ENCODE data around the gene VSTM2L.
"Not testable (repeated sequence)": the region's sequence is repeated elsewhere in the genome, so short reads cannot be mapped to it uniquely, and the experiment has no call there.

The VSTM2L gene

GRCh38 chr20:37939701-37940560 is 37.0 kb downstream of the VSTM2L start:
- DNase-seq, result peak; percentile 87

DNA sequence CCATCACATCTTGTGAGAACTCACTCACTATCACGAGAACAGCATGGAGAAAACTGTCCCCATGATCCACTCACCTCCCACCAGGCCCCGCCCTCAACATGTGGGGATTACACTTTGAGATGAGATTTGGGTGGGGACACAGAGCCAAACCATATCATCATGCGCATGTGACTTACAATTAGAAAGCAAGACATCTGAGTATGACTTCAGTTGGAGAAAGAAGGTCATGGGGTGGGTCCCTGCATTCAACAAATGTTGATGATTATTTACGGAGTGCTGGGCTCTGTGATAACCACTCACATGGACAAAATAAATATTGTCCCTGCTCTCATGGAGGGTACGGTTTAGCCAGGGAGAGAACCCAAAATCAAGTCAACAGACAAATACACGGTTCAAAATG is 37.9 kb downstream of the VSTM2L start:
- DNase-seq, result peak; percentile 64

- peak; percentile 36 for DNase-seq
These were observed 38.4 kb downstream of the VSTM2L start for GRCh38 chr20:37941332-37941731.

GRCh38 chr20:37941992-37942391 is 39.1 kb downstream of the VSTM2L start:
- DNase-seq, result no peak

DNA sequence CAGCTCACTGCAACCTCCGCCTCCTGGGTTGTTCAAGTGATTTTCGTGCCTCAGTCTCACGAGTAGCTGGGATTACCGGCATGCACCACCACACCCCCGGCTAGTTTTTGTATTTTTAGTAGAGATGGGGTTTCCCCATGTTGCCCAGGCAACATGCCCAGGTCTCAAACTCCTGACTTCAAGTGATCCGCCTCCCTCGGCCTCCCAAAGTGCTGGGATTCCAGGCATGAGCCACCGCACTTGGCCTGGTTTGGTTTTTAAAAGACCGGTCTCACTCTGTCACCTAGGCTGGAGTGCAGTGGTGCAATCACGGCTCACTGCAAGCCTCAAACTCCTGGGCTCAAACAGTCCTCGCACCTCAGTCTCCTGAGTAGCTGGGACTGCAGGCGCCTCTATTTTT is 40.1 kb downstream of the VSTM2L start:
- no peak for DNase-seq

DNA sequence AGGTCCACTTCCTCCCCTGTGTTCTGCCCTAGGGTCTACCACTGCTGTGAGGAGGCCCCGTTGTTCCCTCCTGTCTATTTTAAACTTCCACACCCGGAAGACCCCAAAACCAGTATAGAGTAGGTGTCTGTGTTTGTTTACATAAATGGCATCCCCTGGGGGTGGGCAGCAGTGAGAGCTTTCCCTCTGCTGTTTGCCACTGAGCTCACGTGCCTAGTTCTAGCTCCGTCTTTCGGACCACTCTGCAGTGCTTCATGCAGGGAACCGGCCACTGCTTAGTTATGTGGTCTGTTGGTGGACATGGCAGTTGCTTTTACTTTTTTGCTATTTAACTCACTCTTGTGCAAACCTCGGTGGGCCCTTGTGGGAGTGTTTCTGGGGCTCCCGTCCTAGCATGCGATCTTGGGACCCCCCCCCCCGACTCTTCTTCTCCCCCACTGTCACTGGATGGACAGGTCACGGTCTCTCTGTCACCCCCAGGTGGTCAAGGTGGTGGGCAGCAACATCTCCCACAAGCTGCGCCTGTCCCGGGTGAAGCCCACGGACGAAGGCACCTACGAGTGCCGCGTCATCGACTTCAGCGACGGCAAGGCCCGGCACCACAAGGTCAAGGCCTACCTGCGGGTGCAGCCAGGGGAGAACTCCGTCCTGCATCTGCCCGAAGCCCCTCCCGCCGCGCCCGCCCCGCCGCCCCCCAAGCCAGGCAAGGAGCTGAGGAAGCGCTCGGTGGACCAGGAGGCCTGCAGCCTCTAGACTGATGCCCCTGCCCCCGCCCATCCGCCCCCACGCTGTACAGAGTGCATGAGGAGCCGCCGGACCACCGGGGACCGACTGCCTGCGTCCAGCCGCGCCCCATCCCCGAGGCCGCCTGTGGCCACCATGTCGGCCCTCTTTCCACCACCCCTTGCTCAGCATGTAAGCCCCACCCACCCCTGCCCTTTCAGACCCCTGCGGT is 40.9 kb downstream of the VSTM2L start:
- DNase-seq, result no peak

DNA sequence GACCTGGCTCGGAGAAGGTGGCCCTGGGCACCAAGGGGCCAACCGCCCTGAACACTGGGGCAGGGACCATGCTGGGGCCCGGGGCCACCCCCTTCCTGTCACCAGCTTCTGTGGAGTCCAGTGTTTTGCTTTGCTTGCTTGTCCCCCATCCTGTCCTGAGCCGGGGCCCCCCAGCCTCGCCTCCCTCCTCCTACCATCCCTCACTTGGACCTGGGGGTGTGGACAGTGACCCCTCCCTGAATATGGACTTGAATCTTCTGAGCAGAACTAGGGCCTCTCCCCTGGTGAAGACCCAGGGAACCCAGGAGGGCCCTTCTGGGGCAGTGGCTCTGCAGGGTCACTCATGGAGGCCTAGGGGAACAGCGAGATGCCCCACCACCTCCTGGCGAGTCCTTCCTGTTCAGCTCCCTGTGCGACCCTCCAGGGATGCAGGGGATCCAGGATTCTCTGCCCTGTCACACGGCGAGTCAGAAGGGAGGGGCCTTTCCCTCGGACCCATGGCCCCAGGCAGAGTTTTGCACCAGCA is 41.6 kb downstream of the VSTM2L start:
- DNase-seq, result no peak

DNA sequence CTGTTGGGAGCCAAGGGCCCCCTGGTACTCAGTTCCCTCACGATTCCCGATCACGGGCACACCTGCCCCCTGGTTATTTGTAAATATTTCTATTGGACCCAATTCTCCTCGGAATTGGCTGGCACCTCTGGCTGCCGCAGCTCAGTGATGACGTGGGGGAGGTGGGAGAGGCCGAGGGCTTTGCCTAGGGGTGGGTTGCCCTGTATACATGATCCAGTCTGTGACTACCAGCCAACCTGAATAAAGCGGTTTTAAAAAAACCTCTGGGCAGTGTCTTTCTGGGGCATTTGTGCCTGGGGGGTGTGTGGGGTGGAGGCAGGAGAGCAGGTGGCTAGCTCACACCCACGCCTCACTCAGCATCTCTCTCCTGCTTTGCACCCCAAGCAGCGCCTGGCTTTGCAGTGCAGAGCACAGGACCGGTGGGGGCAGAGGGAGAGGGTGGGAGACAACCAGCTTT is 42.2 kb downstream of the VSTM2L start:
- peak; percentile 75 for DNase-seq

GRCh38 chr20:37946946-37947345 is 44.0 kb downstream of the VSTM2L start:
- DNase-seq, result no peak

- DNase-seq, result no peak
These were observed 45.0 kb downstream of the VSTM2L start for GRCh38 chr20:37947943-37948342.

DNA sequence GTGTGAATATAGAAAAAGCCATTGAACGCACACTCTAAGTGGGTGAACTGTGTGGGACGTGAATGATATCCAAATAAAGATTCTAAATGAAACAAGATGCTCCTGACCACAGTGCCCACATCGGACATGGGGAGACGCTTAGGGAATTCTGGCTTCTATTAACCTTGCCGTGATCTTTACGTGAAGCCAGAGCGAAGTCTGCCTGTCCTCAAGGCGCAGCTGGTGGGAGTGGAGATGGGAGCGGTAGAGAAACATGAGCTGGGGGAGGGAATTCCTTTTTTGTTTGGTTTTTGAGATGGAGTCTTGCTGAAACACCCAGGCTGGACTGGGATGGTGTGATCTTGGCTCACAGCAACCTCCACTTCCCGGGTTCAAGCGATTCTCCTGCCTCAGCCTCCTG is 46.0 kb downstream of the VSTM2L start:
- DNase-seq, result no peak

DNA sequence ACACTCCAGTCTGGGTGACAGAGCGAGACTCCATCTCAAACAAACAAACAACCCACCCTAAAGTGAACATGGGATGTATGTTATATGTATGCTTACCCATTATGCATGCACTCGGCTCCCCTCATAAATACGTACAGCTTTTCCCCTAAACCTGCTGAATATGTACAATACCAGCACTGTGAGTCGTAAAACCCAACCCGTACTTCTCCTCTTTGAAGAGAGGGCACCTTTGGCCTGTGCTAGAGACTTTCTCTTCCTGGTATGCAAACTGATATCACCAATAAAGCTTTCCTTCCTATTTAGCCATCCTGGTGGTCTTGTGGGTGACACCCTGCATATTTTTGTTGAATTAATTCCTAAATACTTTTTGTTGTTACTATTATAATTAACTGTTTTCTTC is 51.3 kb downstream of the VSTM2L start:
- no peak for DNase-seq

GRCh38 chr20:37954626-37955025 is 51.7 kb downstream of the VSTM2L start:
- DNase-seq, result peak; percentile 81

GRCh38 chr20:37955511-37955910 is 52.6 kb downstream of the VSTM2L start:
- peak; percentile 25 for DNase-seq

DNA sequence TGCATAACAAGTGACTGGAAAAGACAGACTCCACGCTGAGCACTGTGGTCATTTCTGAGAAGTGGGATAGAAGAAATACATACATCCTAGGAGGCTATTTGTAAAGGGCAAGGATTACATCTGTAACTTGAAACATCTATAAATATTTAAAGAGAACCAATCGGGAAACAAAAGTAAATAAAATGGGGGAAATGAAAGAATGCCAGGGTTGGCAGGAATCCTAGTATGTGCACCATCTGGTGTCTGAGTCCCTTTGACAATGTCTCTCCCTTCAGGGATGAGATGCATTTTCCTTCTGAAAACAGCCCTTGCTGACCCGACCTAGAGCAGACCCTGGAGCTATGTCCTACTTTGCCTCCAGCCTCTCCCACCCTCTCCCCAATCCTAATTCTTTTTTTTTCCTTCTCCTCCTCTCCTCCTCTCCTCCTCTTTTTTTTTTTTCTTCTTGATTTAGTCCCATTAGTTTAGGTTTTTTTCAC is 53.2 kb downstream of the VSTM2L start:
- peak; percentile 30 for DNase-seq

DNA sequence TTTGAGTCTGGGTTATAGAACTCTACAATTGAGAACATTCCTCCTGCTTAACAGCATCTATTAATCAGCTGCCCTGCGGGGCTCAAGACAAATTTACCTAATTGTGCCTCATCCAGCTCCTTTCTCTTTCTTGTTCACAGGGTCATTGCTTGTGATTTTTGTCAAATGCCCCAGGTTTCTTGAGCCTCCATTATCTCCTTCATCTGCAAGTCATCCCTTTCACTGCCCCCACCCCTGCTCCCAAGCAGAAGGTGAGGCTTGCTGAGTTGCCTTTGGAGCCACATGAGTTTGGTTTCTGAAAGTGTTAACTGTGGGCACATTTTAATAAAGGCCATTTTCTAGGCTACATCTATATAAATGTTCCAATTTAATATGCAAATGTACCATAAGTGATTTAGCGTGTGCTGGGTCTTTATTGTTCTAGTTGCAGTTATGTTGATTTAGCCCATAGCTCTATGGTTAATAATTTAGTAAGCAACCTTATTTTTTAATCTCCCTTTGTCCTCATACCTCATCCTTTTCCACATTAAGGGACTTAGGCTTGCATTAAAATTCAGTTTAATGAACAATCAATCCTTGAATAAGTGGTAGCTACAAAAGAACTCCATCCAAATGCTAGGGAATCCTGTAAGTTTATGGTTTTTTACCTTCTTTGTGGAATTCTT is 56.1 kb downstream of the VSTM2L start:
- DNase-seq, result no peak

- DNase-seq, result no peak
These were observed 58.1 kb downstream of the VSTM2L start for GRCh38 chr20:37961066-37961465.

GRCh38 chr20:37963483-37963882 is 60.6 kb downstream of the VSTM2L start:
- DNase-seq, result not testable (repeated sequence)

DNA sequence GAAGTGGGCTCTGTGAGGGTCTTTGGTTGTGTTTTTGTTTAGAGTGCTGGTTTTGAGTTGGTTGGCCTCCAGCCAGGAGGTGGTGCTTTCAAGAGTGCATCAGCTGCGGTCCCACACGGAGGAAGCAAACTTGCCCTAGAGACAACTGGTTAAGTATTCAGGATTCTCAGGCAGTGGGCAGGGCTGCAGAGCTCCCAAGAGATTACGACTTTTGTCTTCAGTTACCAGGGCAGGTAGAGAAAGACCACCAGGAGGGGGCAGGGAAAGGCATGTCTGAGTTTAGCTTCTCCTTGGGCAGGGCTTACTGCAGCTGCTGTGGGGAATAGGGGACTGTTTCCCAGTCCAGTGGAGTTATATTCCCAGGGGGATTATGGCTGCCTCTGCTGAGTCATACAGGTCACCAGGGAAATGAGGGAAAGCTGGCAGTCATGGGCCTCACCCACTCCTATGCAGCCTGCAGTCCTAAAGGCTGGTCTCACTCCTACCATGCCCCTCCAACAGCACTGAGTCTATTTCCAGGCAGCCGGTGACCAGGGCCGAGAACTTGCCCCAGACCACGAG is 66.0 kb downstream of the VSTM2L start:
- DNase-seq, result peak; percentile 77

DNA sequence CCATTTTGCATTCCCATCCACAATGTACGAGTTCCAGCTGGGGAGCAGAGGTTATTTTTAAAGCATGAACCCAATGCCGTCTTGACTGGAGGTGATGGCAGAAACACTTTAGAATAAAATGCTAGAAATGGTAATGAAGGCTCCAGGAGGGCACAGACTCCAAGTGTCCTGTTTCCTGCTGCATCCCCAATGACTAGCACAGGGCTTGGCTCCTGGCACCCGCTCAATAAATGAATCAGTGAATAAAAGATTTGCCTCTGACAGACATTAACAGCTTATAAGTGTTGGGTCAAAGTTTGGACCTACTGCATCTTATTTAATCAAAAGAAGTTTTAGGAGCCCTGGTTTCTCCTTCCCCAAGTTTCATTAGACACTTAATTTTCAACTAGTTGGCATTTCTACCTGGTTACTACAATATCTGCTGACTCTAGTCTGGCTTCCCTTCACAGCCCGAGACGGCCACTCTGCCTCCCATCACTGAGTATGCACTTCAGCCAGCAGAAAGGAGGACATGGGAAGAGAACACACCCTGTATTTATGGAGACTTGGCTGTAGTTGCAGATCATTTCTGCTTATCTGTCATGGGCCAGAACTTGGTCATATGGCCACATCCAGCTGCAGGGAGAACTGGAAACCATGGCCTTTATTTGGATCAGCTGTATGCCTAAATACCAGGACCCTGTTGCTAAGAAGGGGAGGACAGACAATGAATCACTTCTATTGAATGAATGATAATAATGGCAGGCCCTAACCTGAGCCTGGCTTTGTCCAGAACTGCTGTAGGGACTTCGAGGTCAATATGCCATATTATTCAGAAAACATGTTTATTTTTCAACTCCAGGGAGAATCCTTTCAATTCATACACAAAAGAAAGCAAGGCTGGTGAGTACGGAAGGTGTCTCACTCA is 67.3 kb downstream of the VSTM2L start:
- no peak for DNase-seq

GRCh38 chr20:37970856-37971245 is 67.9 kb downstream of the VSTM2L start:
- DNase-seq, result no peak

All from NCI-H82 (cell line).